Activated T-helper 17 cell treated with anti-CD3 and anti-CD28 coated beads, Interleukin-2, amount 50 U/mL, for 72 hours (primary cell): ENCODE results near the gene STARD6. TPM values are rescaled to one million over a fixed set of nuclear protein-coding genes. Genes with fewer than 3 reads are reported as not detected.

Source experiments
- total RNA-seq, 2 donors: library from RNA; stranded (reverse); gene quantifications; one replicate each; pipeline ENCODE4 v1.2.3, GENCODE V29; 2022

Gene STARD6
- total RNA-seq, 2 donors from 2014 or later: 0.32 TPM; not detected in 1

Other genes starting within 250 kb of the STARD6 start
- gene MBD2, start 133.2 kb downstream of the STARD6 start, total RNA-seq: 100 to 1,000 TPM; 170 to 190 TPM
- gene POLI, start 88.3 kb downstream of the STARD6 start, total RNA-seq: 10 to 100 TPM; 13.4 to 23.3 TPM
- gene C18orf54, start within 50 bp of the STARD6 start, total RNA-seq: 10 to 100 TPM; 11.5 to 14.0 TPM
- gene DYNAP, start 233.4 kb upstream of the STARD6 start, total RNA-seq: not detected